Renal cortex interstitium (tissue), 11 donors: ENCODE results near the gene DNAH11. TPM values are rescaled to one million over a fixed set of nuclear protein-coding genes. Genes with fewer than 3 reads are reported as not detected.
"Not testable (repeated sequence)": the region's sequence is repeated elsewhere in the genome, so short reads cannot be mapped to it uniquely, and the experiment has no call there.

Source experiments
- DNase-seq, 11 donors: peaks; one replicate each; pipeline ENCODE4 v3.0.0-alpha.2; 2013; ENCODE audit warnings: low read depth in 9 of 11, low spot score in 4 of 11; ENCODE audit errors: extremely low read depth in 1 of 11
- polyA plus RNA-seq, 3 donors: library from polyadenylated mRNA; unstranded; fragments of 120-200 nt; gene quantifications; one replicate each; pipeline ENCODE4 v1.2.1, GENCODE V29; 2013; ENCODE audit not compliant: insufficient read length in 3 of 3

DNAH11 gene
- polyA plus RNA-seq, 3 donors: 0.78 to 4.3 (median 1.8) TPM

DNA sequence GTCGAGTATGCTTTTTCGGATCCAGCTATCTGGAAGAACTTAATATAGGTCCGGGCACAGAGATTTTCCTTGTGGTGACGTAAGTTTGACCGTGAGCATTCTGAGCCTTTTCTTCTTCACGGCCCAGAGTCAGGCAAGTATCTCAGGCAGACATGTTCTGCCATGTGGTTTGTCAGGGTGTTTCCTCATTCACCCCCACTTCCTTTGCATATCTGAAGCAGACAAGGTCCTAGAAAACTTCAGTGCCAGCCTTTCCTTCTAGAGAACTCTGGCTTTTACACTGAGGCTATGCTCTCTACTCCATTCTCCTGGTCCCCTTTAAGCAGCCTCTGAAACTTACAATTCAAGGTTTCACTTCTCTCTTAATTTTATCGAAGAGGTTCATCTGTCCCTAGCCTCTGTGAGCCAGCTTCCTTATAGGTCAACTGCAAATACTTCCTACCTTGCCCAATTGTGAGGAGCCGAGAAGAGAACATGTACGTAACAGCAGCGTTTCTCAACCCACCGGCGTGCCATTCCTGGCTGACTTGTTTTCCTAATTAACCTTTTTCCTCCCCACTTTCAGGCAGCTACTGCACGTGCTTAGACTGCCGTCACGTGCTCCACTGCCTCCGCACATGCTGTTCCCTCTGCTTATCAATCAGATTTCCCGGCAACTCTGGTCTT, 355.6 kb downstream of the DNAH11 start:
- no peak for DNase-seq

DNA sequence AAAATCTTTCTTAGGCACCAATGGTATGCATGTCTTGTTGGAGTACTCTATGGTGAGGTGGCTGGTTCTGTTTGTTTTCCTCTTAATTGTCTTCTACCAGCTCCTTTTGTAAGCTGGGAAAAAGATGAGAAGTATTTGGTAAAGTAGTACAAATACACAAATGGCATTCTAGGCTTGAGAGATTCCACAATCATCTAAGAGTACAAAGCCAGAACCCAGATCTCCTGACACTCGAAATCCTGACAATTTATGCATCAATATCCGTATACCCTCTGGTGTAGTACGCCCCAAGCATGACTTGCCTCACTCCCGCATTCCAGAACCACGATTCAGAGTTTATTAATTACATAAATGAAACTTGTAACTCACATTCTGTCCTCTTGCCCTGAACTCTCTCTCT, 359.4 kb downstream of the DNAH11 start:
- no peak for DNase-seq

GRCh38 chr7:21903020-21903786, 360.4 kb downstream of the DNAH11 start:
- DNase-seq: no peak

GRCh38 chr7:21908746-21909145, 365.9 kb downstream of the DNAH11 start:
- no peak for DNase-seq

DNA sequence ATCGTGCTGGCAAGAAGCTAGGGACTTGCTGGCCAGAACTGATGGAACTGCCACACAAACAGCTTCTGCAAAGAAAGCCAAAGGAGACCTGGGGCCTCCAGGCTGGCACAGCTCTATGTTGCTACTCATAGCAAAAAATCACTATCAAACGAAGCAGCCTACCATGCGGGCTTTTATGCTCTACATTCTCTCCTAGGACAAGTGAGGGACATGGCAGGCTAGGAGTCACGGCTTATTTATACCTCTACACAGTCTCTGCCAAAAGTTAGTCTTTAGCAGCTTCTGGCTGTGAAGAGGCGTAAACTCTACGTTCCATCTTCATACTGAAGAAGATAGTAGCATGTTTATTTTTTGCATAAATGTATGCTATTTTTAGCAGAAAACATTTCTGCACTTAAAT, 367.4 kb downstream of the DNAH11 start:
- no peak for DNase-seq

GRCh38 chr7:21911341-21911875, 368.6 kb downstream of the DNAH11 start:
- DNase-seq: no peak

DNA sequence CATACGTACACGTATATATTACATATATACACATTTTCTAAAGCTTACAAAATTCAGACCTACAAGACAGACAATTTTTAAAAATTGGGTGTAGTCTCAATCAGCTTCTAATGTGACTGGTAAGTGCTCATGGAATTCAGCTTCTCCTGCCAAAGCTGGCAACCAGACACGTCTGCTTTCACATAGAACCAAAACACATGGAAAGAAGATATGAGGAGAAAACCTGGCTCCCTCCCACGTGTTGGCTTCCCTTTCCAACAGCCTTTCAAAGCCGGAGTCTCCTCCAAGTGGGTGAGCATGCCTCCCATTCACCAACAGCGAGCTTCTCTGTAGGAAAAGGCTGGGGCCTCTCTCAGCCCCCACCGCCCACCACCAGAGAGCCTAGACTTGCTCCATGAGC, 369.5 kb downstream of the DNAH11 start:
- no peak for DNase-seq

GRCh38 chr7:21912931-21913780, 370.3 kb downstream of the DNAH11 start:
- DNase-seq: no peak

DNA sequence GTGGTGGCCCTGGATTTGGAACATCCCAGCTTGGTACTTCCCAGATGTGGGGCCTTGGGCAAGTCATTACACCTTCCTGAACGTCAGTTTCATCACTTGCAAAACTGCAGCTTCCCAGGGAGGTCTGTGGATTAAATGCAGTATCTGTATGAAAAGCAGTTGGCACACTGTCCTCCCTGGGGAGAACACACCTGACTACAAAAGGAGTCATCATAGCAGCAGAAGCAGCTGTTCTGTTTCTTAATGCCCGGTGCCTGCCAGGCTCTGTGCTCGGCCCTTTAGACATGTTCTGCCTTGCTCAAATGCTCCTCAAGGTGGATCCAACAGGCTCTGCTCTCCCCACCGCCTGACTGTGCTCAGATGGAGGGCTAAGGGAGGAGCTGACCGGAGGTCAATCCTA, 371.8 kb downstream of the DNAH11 start:
- DNase-seq: no peak

GRCh38 chr7:21915140-21915539, 372.3 kb downstream of the DNAH11 start:
- no peak for DNase-seq

GRCh38 chr7:21916176-21916575, 373.3 kb downstream of the DNAH11 start:
- no peak for DNase-seq

GRCh38 chr7:21916629-21917028, 373.8 kb downstream of the DNAH11 start:
- DNase-seq: no peak

- no peak for DNase-seq
Measured at GRCh38 chr7:21918216-21918615, 375.4 kb downstream of the DNAH11 start.

GRCh38 chr7:21920936-21921335, 378.1 kb downstream of the DNAH11 start:
- DNase-seq: no peak

GRCh38 chr7:21922605-21923004, 379.8 kb downstream of the DNAH11 start:
- DNase-seq: no peak

GRCh38 chr7:21923658-21924057, 380.8 kb downstream of the DNAH11 start:
- no peak for DNase-seq

- DNase-seq: no peak
Measured at GRCh38 chr7:21926448-21926847, 383.6 kb downstream of the DNAH11 start.

GRCh38 chr7:21927693-21928092, 384.9 kb downstream of the DNAH11 start:
- no peak for DNase-seq

- not testable (repeated sequence) for DNase-seq
Measured at GRCh38 chr7:21933293-21933692, 390.5 kb downstream of the DNAH11 start.

DNA sequence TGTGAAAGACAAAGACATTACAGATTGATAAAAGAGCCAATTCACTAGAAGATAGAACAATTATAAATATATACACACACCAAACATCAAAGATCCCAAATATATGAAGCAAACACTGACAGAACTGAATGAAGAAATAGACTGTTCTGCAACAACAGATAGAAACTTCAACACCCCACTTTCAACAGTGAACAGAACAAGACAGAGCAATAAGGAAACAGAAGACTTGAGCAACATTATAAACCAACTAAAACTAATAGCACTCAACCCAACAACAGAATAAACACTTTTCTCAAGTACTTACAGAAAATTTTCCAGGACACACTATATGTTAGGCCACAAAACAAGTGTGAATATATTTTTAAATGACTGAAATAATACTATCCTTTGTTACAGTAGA, 392.0 kb downstream of the DNAH11 start:
- no peak for DNase-seq
